HEK293T (cell line): ENCODE measurements around the gene TMED9.

Experiments
- CTCF ChIA-PET: fragments of 350-600 bp; formaldehyde crosslinking; extraction: SDS; loops from one replicate; lab custom pipeline; 2021; ENCODE audit warnings: antibody characterized with exemption, inconsistent platforms; lab: Yijun Ruan, JAX
- POLR2A ChIA-PET: fragments of 350-600 bp; formaldehyde crosslinking; extraction: SDS; loops from one replicate; lab custom pipeline; 2020; ENCODE audit warnings: antibody characterized with exemption, inconsistent platforms; lab: Yijun Ruan, JAX
- DNase-seq: peaks from one replicate; pipeline ENCODE4 v3.0.0; 2012; ENCODE audit warnings: mixed read lengths; ENCODE audit errors: extremely low spot score
- ARNT ChIP-seq: fragments of 450-650 bp; IDR thresholded peaks from 2 replicates; pipeline ENCODE4 v1.6.1; 2017; ENCODE audit warnings: mild to moderate bottlenecking
- BHLHE40 ChIP-seq: fragments of 450-650 bp; IDR thresholded peaks from 2 replicates; pipeline ENCODE4 v1.6.1; 2016; ENCODE audit warnings: mild to moderate bottlenecking, moderate library complexity, borderline replicate concordance
- CTBP1 ChIP-seq: fragments of 450-650 bp; IDR thresholded peaks from 2 replicates; pipeline ENCODE4 v1.6.1; 2016; ENCODE audit warnings: borderline replicate concordance
- ELF4 ChIP-seq: fragments of 450-650 bp; IDR thresholded peaks from 2 replicates; pipeline ENCODE4 v1.6.1; 2017; ENCODE audit warnings: antibody characterized with exemption
- FOXA1 ChIP-seq: fragments of 450-650 bp; IDR thresholded peaks from 2 replicates; pipeline ENCODE4 v1.6.1; 2016; ENCODE audit warnings: mild to moderate bottlenecking
- FOXK2 ChIP-seq: fragments of 450-650 bp; IDR thresholded peaks from 2 replicates; pipeline ENCODE4 v1.6.1; 2016; ENCODE audit warnings: mild to moderate bottlenecking
- FOXM1 ChIP-seq: fragments of 450-650 bp; IDR thresholded peaks from 2 replicates; pipeline ENCODE4 v1.6.1; 2017; ENCODE audit warnings: mild to moderate bottlenecking, borderline replicate concordance
- HDGF ChIP-seq: fragments of 450-650 bp; IDR thresholded peaks from 2 replicates; pipeline ENCODE4 v1.6.1; 2017; ENCODE audit warnings: antibody characterized with exemption, borderline replicate concordance
- L3MBTL2 ChIP-seq: fragments of 450-650 bp; conservative IDR thresholded peaks from 2 replicates; pipeline ENCODE4 v1.6.1; 2016; ENCODE audit warnings: mild to moderate bottlenecking
- LEF1 ChIP-seq: fragments of 450-650 bp; IDR thresholded peaks from 2 replicates; pipeline ENCODE4 v1.6.1; 2017; ENCODE audit warnings: mild to moderate bottlenecking, borderline replicate concordance
- NFRKB ChIP-seq: fragments of 450-650 bp; IDR thresholded peaks from 2 replicates; pipeline ENCODE4 v1.6.1; 2016; ENCODE audit warnings: mild to moderate bottlenecking, moderate library complexity
- PKNOX1 ChIP-seq: fragments of 450-650 bp; IDR thresholded peaks from 2 replicates; pipeline ENCODE4 v1.6.1; 2016
- SP1 ChIP-seq: fragments of 450-650 bp; IDR thresholded peaks from 2 replicates; pipeline ENCODE4 v1.6.1; 2017
- SUZ12 ChIP-seq: fragments of 450-650 bp; IDR thresholded peaks from 2 replicates; pipeline ENCODE4 v1.6.1; 2016; ENCODE audit warnings: mild to moderate bottlenecking
- TARDBP ChIP-seq: fragments of 450-650 bp; IDR thresholded peaks from 2 replicates; pipeline ENCODE4 v1.6.1; 2016
- ZNF384 ChIP-seq: fragments of 450-650 bp; IDR thresholded peaks from 2 replicates; pipeline ENCODE4 v1.6.1; 2016

Gene TMED9

DNA sequence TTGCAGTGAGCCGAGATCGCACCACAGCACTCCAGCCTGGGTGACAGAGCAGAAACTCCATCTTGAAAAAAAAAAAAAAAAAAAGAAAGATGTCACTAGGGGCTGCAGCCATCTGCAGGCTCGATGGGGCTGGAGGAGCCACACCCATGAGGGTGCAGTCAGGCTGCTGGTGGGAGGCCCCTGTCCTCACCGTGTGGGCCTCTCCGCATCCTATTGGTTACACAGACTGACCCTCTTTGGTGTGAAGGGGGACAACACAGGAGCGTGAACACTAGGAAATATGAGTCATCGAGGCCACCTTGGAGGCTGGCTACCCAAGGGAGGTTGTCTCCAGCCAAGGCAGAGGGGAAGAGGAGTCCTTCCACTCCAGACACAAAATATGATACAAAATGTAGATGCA, 23.7 kb upstream of the TMED9 start:
- TF ChIP-seq SP1 (no peak), FOXK2 (no peak), NFRKB (no peak), TARDBP (no peak), FOXM1 (no peak), FOXA1 (no peak), L3MBTL2 (no peak), SUZ12 (no peak), BHLHE40 (no peak), ZNF384 (no peak), CTBP1 (no peak), PKNOX1 (no peak), LEF1 (no peak), ELF4 (no peak), HDGF (no peak), ARNT (no peak)

DNA sequence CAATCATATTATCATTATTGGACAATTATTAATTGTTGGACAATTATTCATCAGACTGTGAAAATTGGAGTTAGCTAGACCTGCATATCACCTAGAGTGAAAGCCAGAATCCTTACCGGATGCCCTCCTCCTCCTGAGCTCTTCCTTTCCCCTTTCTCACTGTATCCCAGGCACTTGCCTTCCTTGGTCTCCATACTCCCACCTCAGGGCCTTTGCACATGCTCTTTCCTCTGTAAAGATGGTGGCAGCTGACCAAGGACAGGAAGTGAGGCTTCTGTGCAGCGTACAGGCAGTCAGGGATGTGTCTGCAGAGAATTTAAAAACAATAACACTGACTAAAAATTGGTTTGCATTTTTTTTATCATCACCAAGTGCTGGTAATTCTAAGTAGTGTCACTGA, 22.1 kb upstream of the TMED9 start:
- ChIA-PET POLR2A (interaction anchor here (1.0 kb wide), 1 partner anchor 30 kb away, joined by 4 read pairs; the partner anchor contains the start of gene B4GALT7), CTCF (interaction anchor here (0.6 kb wide), 1 partner anchor 29 kb away, joined by 3 read pairs; no protein-coding TSS in a partner anchor)
- DNase-seq: no peak
- TF ChIP-seq FOXK2: no peak
- TF ChIP-seq BHLHE40: no peak

More for the DNA sequence above, 23.7 kb upstream of the TMED9 start:
- ChIA-PET CTCF (no interaction called here), POLR2A (no interaction called here)
- no peak for DNase-seq

DNA sequence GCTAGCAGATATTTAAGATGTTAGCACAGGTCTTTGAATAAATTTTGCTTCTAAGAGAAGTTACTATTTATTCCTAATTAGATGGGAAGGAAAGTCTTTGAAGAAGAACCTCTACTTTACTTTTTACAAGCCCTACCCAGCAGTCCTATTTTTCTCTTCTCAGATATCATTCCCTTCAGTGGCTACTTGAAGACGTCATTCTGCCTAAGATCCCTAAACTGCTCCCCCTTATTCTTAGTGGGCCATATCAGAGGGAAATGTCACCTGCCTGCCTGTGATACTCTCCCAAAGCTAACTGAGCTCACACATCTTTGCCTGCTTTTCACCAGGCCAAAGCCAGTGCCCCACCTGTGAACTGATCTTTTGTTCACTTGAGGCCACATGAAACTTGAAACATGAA, 16.5 kb upstream of the TMED9 start:
- no peak for DNase-seq
- TF ChIP-seq CTBP1 (no peak), LEF1 (no peak), ARNT (no peak), NFRKB (no peak), ELF4 (no peak), BHLHE40 (no peak), FOXA1 (no peak), L3MBTL2 (no peak), SUZ12 (no peak), ZNF384 (no peak), SP1 (no peak), FOXM1 (no peak), HDGF (no peak), FOXK2 (no peak), PKNOX1 (no peak), TARDBP (no peak)
- CTCF ChIA-PET: interaction anchor here (1.2 to 1.3 kb wide), 2 partner anchors 11 to 33 kb away, joined by 3 to 4 read pairs; no protein-coding TSS in a partner anchor
- POLR2A ChIA-PET: no interaction called here

- TF ChIP-seq TARDBP: no peak
- TF ChIP-seq ELF4: no peak
- no peak for TF ChIP-seq CTBP1
- no peak for TF ChIP-seq HDGF
- no peak for TF ChIP-seq SUZ12
- TF ChIP-seq BHLHE40: no peak
- TF ChIP-seq FOXK2: no peak
- CTCF ChIA-PET: interaction anchor here (1.2 to 1.3 kb wide), 2 partner anchors 10 to 32 kb away, joined by 3 to 4 read pairs; no protein-coding TSS in a partner anchor
- POLR2A ChIA-PET: no interaction called here
- DNase-seq: no peak
Measured at GRCh38 chr5:177576169-177576568, 15.8 kb upstream of the TMED9 start.

GRCh38 chr5:177578316-177578715, 13.7 kb upstream of the TMED9 start:
- DNase-seq: no peak
- POLR2A ChIA-PET: interaction anchor here (0.6 kb wide), 1 partner anchor 14 kb away, joined by 3 read pairs; the partner anchor contains the start of gene TMED9
- TF ChIP-seq SUZ12 (no peak), TARDBP (no peak), FOXA1 (no peak), NFRKB (no peak), ELF4 (no peak), HDGF (no peak), SP1 (no peak), L3MBTL2 (no peak), CTBP1 (no peak), PKNOX1 (no peak), ZNF384 (no peak), FOXK2 (no peak)
- CTCF ChIA-PET: interaction anchor here (1.2 kb wide), 1 partner anchor 9 kb away, joined by 3 read pairs; no protein-coding TSS in a partner anchor

DNA sequence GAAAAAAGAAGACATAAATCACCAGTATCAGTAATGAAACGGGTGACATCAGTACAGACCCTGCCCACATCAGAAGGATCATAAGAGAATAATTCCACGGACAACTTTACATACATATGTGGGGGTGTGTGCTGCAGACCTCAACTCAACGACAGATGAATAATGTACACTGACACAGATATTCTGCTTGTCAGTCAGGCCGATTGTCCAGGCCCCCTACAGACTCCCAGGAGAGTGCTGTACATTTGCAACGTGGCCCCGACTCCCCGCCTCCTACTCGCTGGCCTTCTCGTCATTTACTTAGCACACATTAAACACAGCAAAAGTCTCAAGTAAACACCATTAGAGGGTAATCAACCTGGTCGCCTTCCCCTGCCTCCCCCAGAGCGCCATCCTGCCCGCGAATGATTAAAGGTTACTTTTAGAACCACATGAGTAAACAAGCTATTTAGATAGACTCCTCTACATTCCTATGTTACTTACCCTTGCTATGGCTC, 3.5 kb upstream of the TMED9 start:
- POLR2A ChIA-PET: interaction anchor here (1.0 kb wide), 1 partner anchor 10 kb away, joined by 3 read pairs; no protein-coding TSS in a partner anchor
- TF ChIP-seq LEF1 (no peak), PKNOX1 (peak; percentile 87)
- CTCF ChIA-PET: interaction anchor here (1.2 kb wide), 1 partner anchor 19 kb away, joined by 3 read pairs; no protein-coding TSS in a partner anchor
- no peak for DNase-seq
